ENCODE results near the gene USP44.
"Not testable (repeated sequence)": the region's sequence is repeated elsewhere in the genome, so short reads cannot be mapped to it uniquely, and the experiment has no call there.

Gene USP44

GRCh38 chr12:95499772-95500171 lies 51.5 kb downstream of the USP44 start:
- Mint-ChIP-seq H3K27me3 (no peaks in the 10 kb centered on the region), H3K27ac (no peak overlapping the region), H3K4me1 (peaks cover 37% of the 10 kb centered on the region), H3K4me3 (no peak overlapping the region), H3K9me3 (no peaks in the 10 kb centered on the region)
- DNase-seq (no peak), ATAC-seq (no peak)

- ATAC-seq (no peak), DNase-seq (no peak)
- no peak overlapping the region for H3K4me3 Mint-ChIP-seq
- no peak overlapping the region for H3K27ac Mint-ChIP-seq
- H3K27me3 Mint-ChIP-seq: no peaks in the 10 kb centered on the region
- H3K9me3 Mint-ChIP-seq: no peaks in the 10 kb centered on the region
- H3K4me1 Mint-ChIP-seq: peaks cover 37% of the 10 kb centered on the region
Observed at GRCh38 chr12:95498968-95499367, 52.3 kb downstream of the USP44 start.

- H3K4me3 Mint-ChIP-seq: no peak overlapping the region
- H3K4me1 Mint-ChIP-seq: peaks cover 25% of the 10 kb centered on the region
- ATAC-seq: no peak
- no peak overlapping the region for H3K27ac Mint-ChIP-seq
- no peaks in the 10 kb centered on the region for H3K27me3 Mint-ChIP-seq
- no peaks in the 10 kb centered on the region for H3K9me3 Mint-ChIP-seq
- DNase-seq: no peak
Observed at GRCh38 chr12:95497031-95497430, 54.2 kb downstream of the USP44 start.

GRCh38 chr12:95495433-95495832 lies 55.8 kb downstream of the USP44 start:
- DNase-seq (no peak), ATAC-seq (no peak)
- H3K27me3 Mint-ChIP-seq: no peaks in the 10 kb centered on the region
- H3K4me1 Mint-ChIP-seq: peaks cover 21% of the 10 kb centered on the region
- no peaks in the 10 kb centered on the region for H3K9me3 Mint-ChIP-seq
- H3K27ac Mint-ChIP-seq: no peak overlapping the region
- H3K4me3 Mint-ChIP-seq: no peak overlapping the region

- Mint-ChIP-seq H3K9me3 (no peaks in the 10 kb centered on the region), H3K4me1 (peaks cover 18% of the 10 kb centered on the region), H3K27me3 (no peaks in the 10 kb centered on the region), H3K4me3 (no peak overlapping the region), H3K27ac (peak overlapping the region in 1 of 2 donors; percentile 7)
- DNase-seq: no peak
- no peak for ATAC-seq
Observed at GRCh38 chr12:95494888-95495287, 56.4 kb downstream of the USP44 start.

GRCh38 chr12:95492462-95492861 lies 58.8 kb downstream of the USP44 start:
- H3K4me1 Mint-ChIP-seq: no peaks in the 10 kb centered on the region
- DNase-seq (no peak), ATAC-seq (no peak)
- no peaks in the 10 kb centered on the region for H3K27me3 Mint-ChIP-seq
- no peaks in the 10 kb centered on the region for H3K9me3 Mint-ChIP-seq
- H3K27ac Mint-ChIP-seq: no peak overlapping the region
- no peak overlapping the region for H3K4me3 Mint-ChIP-seq

GRCh38 chr12:95487024-95487423 lies 64.3 kb downstream of the USP44 start:
- H3K27me3 Mint-ChIP-seq: no peaks in the 10 kb centered on the region
- H3K4me3 Mint-ChIP-seq: no peak overlapping the region
- H3K9me3 Mint-ChIP-seq: no peaks in the 10 kb centered on the region
- ATAC-seq: no peak
- H3K27ac Mint-ChIP-seq: no peak overlapping the region
- no peaks in the 10 kb centered on the region for H3K4me1 Mint-ChIP-seq
- no peak for DNase-seq

- H3K4me1 Mint-ChIP-seq: peaks cover 18% of the 10 kb centered on the region
- no peak overlapping the region for H3K4me3 Mint-ChIP-seq
- no peak for DNase-seq
Observed at GRCh38 chr12:95484524-95484923, 66.8 kb downstream of the USP44 start.

GRCh38 chr12:95482564-95482963 lies 68.7 kb downstream of the USP44 start:
- H3K9me3 Mint-ChIP-seq, ATAC-seq, DNase-seq, H3K4me3 Mint-ChIP-seq, H3K27me3 Mint-ChIP-seq: not testable (repeated sequence)
- Mint-ChIP-seq H3K4me1 (peaks cover 37% of the 10 kb centered on the region), H3K27ac (peak overlapping the region in 1 of 2 donors; percentile 74)

More at GRCh38 chr12:95484524-95484923, 66.8 kb downstream of the USP44 start:
- H3K27me3 Mint-ChIP-seq: no peaks in the 10 kb centered on the region
- ATAC-seq: no peak
- no peaks in the 10 kb centered on the region for H3K9me3 Mint-ChIP-seq
- H3K27ac Mint-ChIP-seq: peak overlapping the region in 1 of 2 donors; percentile 69

GRCh38 chr12:95481888-95482287 lies 69.4 kb downstream of the USP44 start:
- DNase-seq (no peak), ATAC-seq (no peak)
- no peak overlapping the region for H3K4me3 Mint-ChIP-seq
- H3K27ac Mint-ChIP-seq: peak overlapping the region in 1 of 2 donors; percentile 59
- H3K27me3 Mint-ChIP-seq: no peaks in the 10 kb centered on the region
- H3K9me3 Mint-ChIP-seq: no peaks in the 10 kb centered on the region
- peaks cover 37% of the 10 kb centered on the region for H3K4me1 Mint-ChIP-seq

- no peak for DNase-seq
- Mint-ChIP-seq H3K4me3 (peak overlapping the region in 1 of 2 donors; percentile 36), H3K27me3 (no peaks in the 10 kb centered on the region), H3K27ac (peak overlapping the region; percentile 77 to 80), H3K4me1 (peaks cover 44% of the 10 kb centered on the region), H3K9me3 (no peaks in the 10 kb centered on the region)
- ATAC-seq: no peak
Observed at GRCh38 chr12:95481072-95481471, 70.2 kb downstream of the USP44 start.

GRCh38 chr12:95480230-95480629 lies 71.0 kb downstream of the USP44 start:
- Mint-ChIP-seq H3K4me1 (peaks cover 52% of the 10 kb centered on the region), H3K27me3 (no peaks in the 10 kb centered on the region), H3K27ac (no peak overlapping the region), H3K9me3 (no peaks in the 10 kb centered on the region), H3K4me3 (peak overlapping the region in 1 of 2 donors; percentile 50)
- no peak for DNase-seq
- ATAC-seq: no peak

GRCh38 chr12:95474660-95474958 lies 76.7 kb downstream of the USP44 start:
- no peak for ATAC-seq
- no peaks in the 10 kb centered on the region for H3K27me3 Mint-ChIP-seq
- peak overlapping the region; percentile 94 to 98 for H3K4me3 Mint-ChIP-seq
- peaks cover 39% of the 10 kb centered on the region for H3K4me1 Mint-ChIP-seq
- peak overlapping the region; percentile 99 to 100 for H3K27ac Mint-ChIP-seq
- no peaks in the 10 kb centered on the region for H3K9me3 Mint-ChIP-seq
- DNase-seq: no peak

GRCh38 chr12:95473884-95474659 lies 77.2 kb downstream of the USP44 start, which contains the start of gene METAP2:
Gene METAP2 (plus strand): TSS chr12:95474152. CDS start chr12:95474180, 28 bp downstream.
- Mint-ChIP-seq H3K27me3 (no peaks in the 10 kb centered on the region), H3K4me1 (peaks cover 35% of the 10 kb centered on the region), H3K27ac (peak within 1 kb of the TSS; percentile 99 to 100), H3K4me3 (peak within 1 kb of the TSS; percentile 94 to 98), H3K9me3 (no peaks in the 10 kb centered on the region)
- DNase-seq: peak; percentile 90 to 95
- ATAC-seq: peak; percentile 98

GRCh38 chr12:95473231-95473883 lies 77.9 kb downstream of the USP44 start:
- no peaks in the 10 kb centered on the region for H3K9me3 Mint-ChIP-seq
- peak overlapping the region; percentile 94 to 98 for H3K4me3 Mint-ChIP-seq
- DNase-seq (peak; percentile 34 to 36), ATAC-seq (peak; percentile 41)
- H3K27ac Mint-ChIP-seq: peak overlapping the region; percentile 99 to 100
- no peaks in the 10 kb centered on the region for H3K27me3 Mint-ChIP-seq
- H3K4me1 Mint-ChIP-seq: peaks cover 28% of the 10 kb centered on the region

GRCh38 chr12:95470300-95470699 lies 81.0 kb downstream of the USP44 start:
- Mint-ChIP-seq H3K4me1 (peaks cover 5% of the 10 kb centered on the region), H3K9me3 (no peaks in the 10 kb centered on the region), H3K27ac (no peak overlapping the region), H3K4me3 (no peak overlapping the region), H3K27me3 (no peaks in the 10 kb centered on the region)
- DNase-seq: no peak
- no peak for ATAC-seq
